ENCODE data around the gene TEX264.

GRCh38 chr3:51719410-51720025, 48.5 kb downstream of the TEX264 start:
- TF ChIP-seq EZH2 (IDR thresholded peaks at IDR 0.05; ENCODE audit: borderline replicate concordance, low read length) (no peak), CTCF (IDR thresholded peaks at IDR 0.05; ENCODE audit: low read length) (no peak)
